ENCODE data around the gene WSB1.

- no peak for TF ChIP-seq POLR2A (IDR thresholded peaks at IDR 0.05; ENCODE audit: low read depth, low read length)
- no peak for TF ChIP-seq POLR2AphosphoS5 (IDR thresholded peaks at IDR 0.05; ENCODE audit: low read depth, low read length)
- no peak for TF ChIP-seq SPI1 (IDR thresholded peaks at IDR 0.05; ENCODE audit: low read depth, low read length)
Measured at GRCh38 chr17:27299384-27300049, 5.6 kb downstream of the WSB1 start.
